Measurements from ENCODE around the gene SREK1IP1.

The SREK1IP1 gene

GRCh38 chr5:64688965-64689364 is 79.5 kb downstream of the SREK1IP1 start:
- DNase-seq (ENCODE audit: insufficient read length, low spot score) (no peak), FAIRE-seq (no peak)

- DNase-seq (ENCODE audit: insufficient read length, low spot score) (no peak), FAIRE-seq (no peak)
Measured at GRCh38 chr5:64688391-64688790, 80.1 kb downstream of the SREK1IP1 start.

DNA sequence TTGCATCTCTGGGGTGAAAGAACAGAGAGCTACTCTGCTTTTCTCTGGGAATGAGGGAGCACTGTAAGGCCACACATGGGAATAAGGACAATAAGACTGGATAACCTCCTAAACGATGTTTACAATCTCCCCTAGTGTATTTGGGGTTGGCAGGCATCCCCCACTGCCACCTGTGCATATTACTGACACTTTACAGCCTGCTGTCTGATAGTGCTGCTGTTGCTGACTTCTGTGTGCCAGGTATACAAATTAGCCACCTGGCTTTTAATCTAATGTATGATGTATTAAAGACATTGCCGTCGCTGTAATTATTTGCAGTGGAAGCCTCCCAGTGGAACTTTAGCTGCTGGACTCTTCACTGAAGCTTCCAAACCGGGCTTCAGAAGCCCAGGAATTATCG is 82.6 kb downstream of the SREK1IP1 start:
- DNase-seq (ENCODE audit: insufficient read length, low spot score), result no peak
- no peak for FAIRE-seq

DNA sequence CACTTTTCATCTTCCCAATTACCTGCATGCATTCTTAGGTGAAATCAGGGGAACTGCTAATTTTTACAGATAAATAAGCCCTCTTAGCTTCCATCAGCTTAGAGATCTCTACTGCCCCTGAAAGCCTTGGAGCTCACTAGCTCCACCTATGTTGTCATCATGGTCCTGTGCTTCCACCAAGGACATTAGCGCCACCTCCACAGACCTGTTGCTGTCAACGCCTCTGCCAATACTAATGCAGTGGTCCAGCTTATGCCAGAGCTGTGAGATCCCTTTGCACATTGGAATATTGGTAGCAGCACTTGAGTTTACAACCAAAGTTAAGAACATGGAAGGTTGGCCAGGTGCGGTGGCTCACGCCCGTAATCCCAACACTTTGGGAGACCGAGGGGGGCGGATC is 85.9 kb downstream of the SREK1IP1 start:
- FAIRE-seq (no peak), DNase-seq (ENCODE audit: insufficient read length, low spot score) (no peak)

- DNase-seq (ENCODE audit: insufficient read length, low spot score) (no peak), FAIRE-seq (no peak)
Measured at GRCh38 chr5:64680289-64680688, 88.2 kb downstream of the SREK1IP1 start.

- DNase-seq (ENCODE audit: insufficient read length, low spot score) (no peak), FAIRE-seq (no peak)
Measured at GRCh38 chr5:64678374-64678773, 90.1 kb downstream of the SREK1IP1 start.

DNA sequence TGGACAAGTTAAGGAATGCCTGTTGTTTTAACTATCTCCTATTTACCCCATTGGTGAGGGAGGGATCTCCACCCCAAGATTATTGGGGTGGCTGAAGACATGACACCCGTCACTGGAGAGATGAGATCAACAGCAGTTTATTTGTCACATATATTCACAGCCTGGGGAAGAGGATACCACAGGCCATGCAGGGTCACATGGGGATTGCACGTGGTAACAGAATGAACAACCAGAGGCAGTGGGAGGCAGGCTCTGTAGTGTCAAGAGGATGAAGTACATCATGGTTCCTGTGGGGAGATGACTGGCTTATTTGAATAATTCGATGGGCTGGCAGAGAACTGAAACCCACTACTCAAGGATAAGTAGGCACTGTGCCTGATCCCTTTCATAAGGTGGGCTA is 96.8 kb downstream of the SREK1IP1 start:
- DNase-seq (ENCODE audit: insufficient read length, low spot score) (no peak), FAIRE-seq (no peak)

GRCh38 chr5:64670277-64670676 is 98.2 kb downstream of the SREK1IP1 start:
- FAIRE-seq (no peak), DNase-seq (ENCODE audit: insufficient read length, low spot score) (no peak)

All from HTR-8/SVneo (cell line).